ENCODE measurements around the gene ZNF827.

DNA sequence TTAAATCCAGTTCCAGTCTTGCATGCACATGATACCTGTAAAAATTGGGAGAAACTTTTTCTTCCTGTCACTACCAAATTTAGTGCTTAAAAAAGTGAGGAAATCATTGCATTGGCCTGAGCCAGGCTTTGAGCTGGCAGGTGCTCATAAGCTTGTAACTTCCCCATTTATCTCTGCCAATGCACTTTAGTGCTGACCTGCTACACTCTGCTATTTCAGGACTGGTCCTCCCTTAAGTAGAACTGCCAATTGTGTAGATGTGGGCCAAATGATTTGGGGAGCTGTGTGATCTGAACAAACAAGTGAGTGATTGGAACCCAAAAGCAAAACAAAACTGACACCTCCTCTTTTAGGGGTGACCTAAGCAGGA is 51.8 kb downstream of the ZNF827 start:
- TF ChIP-seq POLR2AphosphoS5 (IDR thresholded peaks at IDR 0.05; ENCODE audit: low read depth, low read length) (no peak), YY1 (IDR thresholded peaks at IDR 0.05; ENCODE audit: low read depth, low read length) (no peak), CHD2 (IDR thresholded peaks at IDR 0.05; ENCODE audit: low read length) (no peak), E2F6 (IDR thresholded peaks at IDR 0.05) (no peak), TAF7 (optimal IDR thresholded peaks at IDR 0.05; ENCODE audit: borderline replicate concordance, low read depth, low read length) (no peak), SIRT6 (IDR thresholded peaks at IDR 0.05; ENCODE audit: low read length) (no peak), EP300 (IDR thresholded peaks at IDR 0.05; ENCODE audit: borderline replicate concordance in 1 of 2, low read depth in 2 of 2, low read length in 2 of 2) (no peak), SP1 (IDR thresholded peaks at IDR 0.05; ENCODE audit: low read depth, low read length) (no peak)
- TF ChIP-seq, protein P1, sequence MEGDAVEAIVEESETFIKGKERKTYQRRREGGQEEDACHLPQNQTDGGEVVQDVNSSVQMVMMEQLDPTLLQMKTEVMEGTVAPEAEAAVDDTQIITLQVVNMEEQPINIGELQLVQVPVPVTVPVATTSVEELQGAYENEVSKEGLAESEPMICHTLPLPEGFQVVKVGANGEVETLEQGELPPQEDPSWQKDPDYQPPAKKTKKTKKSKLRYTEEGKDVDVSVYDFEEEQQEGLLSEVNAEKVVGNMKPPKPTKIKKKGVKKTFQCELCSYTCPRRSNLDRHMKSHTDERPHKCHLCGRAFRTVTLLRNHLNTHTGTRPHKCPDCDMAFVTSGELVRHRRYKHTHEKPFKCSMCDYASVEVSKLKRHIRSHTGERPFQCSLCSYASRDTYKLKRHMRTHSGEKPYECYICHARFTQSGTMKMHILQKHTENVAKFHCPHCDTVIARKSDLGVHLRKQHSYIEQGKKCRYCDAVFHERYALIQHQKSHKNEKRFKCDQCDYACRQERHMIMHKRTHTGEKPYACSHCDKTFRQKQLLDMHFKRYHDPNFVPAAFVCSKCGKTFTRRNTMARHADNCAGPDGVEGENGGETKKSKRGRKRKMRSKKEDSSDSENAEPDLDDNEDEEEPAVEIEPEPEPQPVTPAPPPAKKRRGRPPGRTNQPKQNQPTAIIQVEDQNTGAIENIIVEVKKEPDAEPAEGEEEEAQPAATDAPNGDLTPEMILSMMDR (IDR thresholded peaks at IDR 0.05; ENCODE audit: control extremely low read depth in 1 of 3, insufficient read depth in 1 of 3, low read depth in 1 of 3, low read length in 3 of 3) = no peak

Data from H1 (cell line).